Astrocyte (in vitro differentiated cells and primary cell): ENCODE results near the gene ZNF462. TPM values are rescaled to one million over a fixed set of nuclear protein-coding genes. Genes with fewer than 3 reads are reported as not detected.

Experiments
- DNase-seq: peaks from one replicate; pipeline ENCODE4 v3.0.0-alpha.2; 2010; ENCODE audit warnings: low read depth
- FAIRE-seq: peaks from 2 replicates; lab custom pipeline; 2011; peaks lifted over from hg19 to GRCh38; lab: Jason Lieb, UNC
- H2AFZ ChIP-seq: 2 replicates; pipeline ENCODE4 v1.6.0; 2012; ENCODE audit warnings: low read depth, low read length, inconsistent platforms
- H3K27ac ChIP-seq: 2 replicates; pipeline ENCODE4 v1.5.1; 2011; ENCODE audit warnings: low read depth, low read length, inconsistent platforms
- H3K27me3 ChIP-seq: 2 replicates; pipeline ENCODE4 v1.6.0; 2011; ENCODE audit warnings: low read length, inconsistent platforms; ENCODE audit not compliant: insufficient read depth
- H3K36me3 ChIP-seq: 2 replicates; pipeline ENCODE4 v1.5.1; 2011; ENCODE audit warnings: low read length, inconsistent platforms; ENCODE audit not compliant: insufficient read depth
- H3K4me1 ChIP-seq: 2 replicates; pipeline ENCODE4 v1.5.1; 2011; ENCODE audit warnings: low read length, inconsistent platforms; ENCODE audit not compliant: insufficient read depth
- H3K4me2 ChIP-seq: 2 replicates; pipeline ENCODE4 v1.6.0; 2012; ENCODE audit warnings: low read length, inconsistent platforms
- H3K4me3 ChIP-seq: 2 replicates; pipeline ENCODE4 v1.5.1; 2011; ENCODE audit warnings: low read depth, mild to moderate bottlenecking, low read length, inconsistent platforms; ENCODE audit not compliant: insufficient read depth
- H3K79me2 ChIP-seq: 2 replicates; pipeline ENCODE4 v1.6.0; 2012; ENCODE audit warnings: mild to moderate bottlenecking, low read length, inconsistent platforms; ENCODE audit not compliant: insufficient read depth
- H3K9ac ChIP-seq: 2 replicates; pipeline ENCODE4 v1.6.0; 2012; ENCODE audit warnings: mild to moderate bottlenecking, low read length, inconsistent platforms
- H3K9me3 ChIP-seq: 2 replicates; pipeline ENCODE4 v1.5.1; 2012; ENCODE audit warnings: low read depth, mild to moderate bottlenecking, low read length, inconsistent platforms; ENCODE audit not compliant: insufficient read depth
- H4K20me1 ChIP-seq: 2 replicates; pipeline ENCODE4 v1.6.0; 2012; ENCODE audit warnings: low read length, inconsistent platforms; ENCODE audit not compliant: insufficient read depth
- H3K27ac Mint-ChIP-seq: one replicate; pipeline ENCODE4 v1.8.0; 2021; ENCODE audit warnings: mild to moderate bottlenecking, mixed read lengths; ENCODE audit not compliant: unreplicated experiment
- H3K27me3 Mint-ChIP-seq: one replicate; pipeline ENCODE4 v1.8.0; 2021; ENCODE audit warnings: low read depth, mixed read lengths; ENCODE audit not compliant: unreplicated experiment
- H3K36me3 Mint-ChIP-seq: one replicate; pipeline ENCODE4 v1.8.0; 2021; ENCODE audit warnings: low read depth, mixed read lengths; ENCODE audit not compliant: unreplicated experiment
- H3K4me1 Mint-ChIP-seq: one replicate; pipeline ENCODE4 v1.8.0; 2021; ENCODE audit warnings: low read depth, mixed read lengths; ENCODE audit not compliant: unreplicated experiment
- H3K4me3 Mint-ChIP-seq: one replicate; pipeline ENCODE4 v1.8.0; 2021; ENCODE audit warnings: mild to moderate bottlenecking, moderate library complexity, mixed read lengths; ENCODE audit not compliant: unreplicated experiment
- H3K9me3 Mint-ChIP-seq: one replicate; pipeline ENCODE4 v1.8.0; 2021; ENCODE audit warnings: mild to moderate bottlenecking, mixed read lengths; ENCODE audit not compliant: unreplicated experiment
- CTCF ChIP-seq: IDR thresholded peaks from 2 replicates; pipeline ENCODE4 v1.5.1; 2011; ENCODE audit warnings: low read depth, mild to moderate bottlenecking, inconsistent platforms, low read length, moderate library complexity; ENCODE audit not compliant: insufficient read depth
- EZH2 ChIP-seq: IDR thresholded peaks from 2 replicates; pipeline ENCODE4 v1.6.1; 2012; ENCODE audit warnings: mild to moderate bottlenecking, low read length, inconsistent platforms; ENCODE audit not compliant: insufficient read depth
- total RNA-seq: library from RNA; stranded (reverse); gene quantifications from 2 replicates; pipeline ENCODE4 v1.2.1, GENCODE V29; 2021

ZNF462 gene
- total RNA-seq, 1 donor from 2014 or later = 126 TPM

- H3K9me3 ChIP-seq = no peaks in the 10 kb centered on the region
- H3K79me2 ChIP-seq = peaks cover 61% of the 10 kb centered on the region
- Mint-ChIP-seq H3K27me3 (no peaks in the 10 kb centered on the region), H3K36me3 (peaks cover 21% of the 10 kb centered on the region), H3K4me3 (no peak overlapping the region), H3K27ac (no peak overlapping the region), H3K4me1 (peaks cover 14% of the 10 kb centered on the region), H3K9me3 (peaks cover 12% of the 10 kb centered on the region)
- FAIRE-seq (no peak), DNase-seq (no peak)
- H3K36me3 ChIP-seq = no peaks in the 10 kb centered on the region
- TF ChIP-seq EZH2 = no peak
- no peak for TF ChIP-seq CTCF
- H3K4me2 ChIP-seq = no peak overlapping the region
- H3K27me3 ChIP-seq = no peaks in the 10 kb centered on the region
- no peak overlapping the region for H3K4me3 ChIP-seq
- H4K20me1 ChIP-seq = no peaks in the 10 kb centered on the region
- H3K9ac ChIP-seq = no peak overlapping the region
- H3K27ac ChIP-seq = no peak overlapping the region
- no peak overlapping the region for H2AFZ ChIP-seq
- no peaks in the 10 kb centered on the region for H3K4me1 ChIP-seq
These were observed 43.2 kb downstream of the ZNF462 start for GRCh38 chr9:106906129-106906528.

DNA sequence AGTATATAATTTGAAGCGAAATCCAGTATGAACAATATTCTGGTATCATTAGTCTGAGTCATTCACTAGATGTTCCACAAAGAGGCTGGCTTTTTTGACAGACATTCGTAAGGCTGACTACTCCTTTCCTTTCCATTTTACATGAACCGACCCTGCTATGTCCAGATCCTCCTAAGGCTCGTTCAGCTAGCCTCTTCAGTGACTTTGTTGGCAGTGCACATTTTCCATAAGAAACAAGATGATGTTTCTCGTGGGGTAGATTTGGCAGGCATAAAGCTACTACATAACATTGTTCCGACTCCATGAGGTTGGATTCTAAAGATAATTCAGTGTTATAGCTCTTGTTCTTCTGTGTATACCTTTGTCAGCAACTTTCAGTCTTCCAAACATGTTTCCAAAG, 49.0 kb downstream of the ZNF462 start:
- Histone ChIP-seq H3K27ac (no peak overlapping the region), H3K9me3 (no peaks in the 10 kb centered on the region), H3K4me2 (no peak overlapping the region), H3K4me1 (peaks cover 12% of the 10 kb centered on the region), H3K36me3 (no peaks in the 10 kb centered on the region), H3K4me3 (no peak overlapping the region), H2AFZ (no peak overlapping the region), H3K79me2 (peaks cover 45% of the 10 kb centered on the region), H3K27me3 (no peaks in the 10 kb centered on the region), H3K9ac (no peak overlapping the region), H4K20me1 (no peaks in the 10 kb centered on the region)
- Mint-ChIP-seq H3K4me3 (no peak overlapping the region), H3K27ac (no peak overlapping the region), H3K27me3 (no peaks in the 10 kb centered on the region), H3K4me1 (peaks cover 52% of the 10 kb centered on the region), H3K36me3 (peaks cover 18% of the 10 kb centered on the region), H3K9me3 (no peaks in the 10 kb centered on the region)
- TF ChIP-seq EZH2 (no peak), CTCF (no peak)
- FAIRE-seq (no peak), DNase-seq (no peak)

GRCh38 chr9:106913276-106913675, 50.3 kb downstream of the ZNF462 start:
- H3K4me1 Mint-ChIP-seq = peaks cover 59% of the 10 kb centered on the region
- H4K20me1 ChIP-seq = no peaks in the 10 kb centered on the region
- H3K9ac ChIP-seq = no peak overlapping the region
- no peak overlapping the region for H3K27ac ChIP-seq
- no peaks in the 10 kb centered on the region for H3K36me3 ChIP-seq
- no peak overlapping the region for H3K4me3 Mint-ChIP-seq
- no peaks in the 10 kb centered on the region for H3K27me3 ChIP-seq
- H3K27me3 Mint-ChIP-seq = no peaks in the 10 kb centered on the region
- FAIRE-seq (no peak), DNase-seq (no peak)
- no peaks in the 10 kb centered on the region for H3K9me3 ChIP-seq
- peak overlapping the region; percentile 64 for H3K27ac Mint-ChIP-seq
- H3K9me3 Mint-ChIP-seq = no peaks in the 10 kb centered on the region
- H2AFZ ChIP-seq = no peak overlapping the region
- no peak for TF ChIP-seq CTCF
- TF ChIP-seq EZH2 = no peak
- H3K4me2 ChIP-seq = no peak overlapping the region
- H3K79me2 ChIP-seq = peaks cover 41% of the 10 kb centered on the region
- peaks cover 19% of the 10 kb centered on the region for H3K4me1 ChIP-seq
- no peak overlapping the region for H3K4me3 ChIP-seq
- peaks cover 16% of the 10 kb centered on the region for H3K36me3 Mint-ChIP-seq
